Measurements from ENCODE around the gene NFATC1.

- TF ChIP-seq RAD21 (conservative IDR thresholded peaks at IDR 0.05) = no peak
- TF ChIP-seq, protein P1, sequence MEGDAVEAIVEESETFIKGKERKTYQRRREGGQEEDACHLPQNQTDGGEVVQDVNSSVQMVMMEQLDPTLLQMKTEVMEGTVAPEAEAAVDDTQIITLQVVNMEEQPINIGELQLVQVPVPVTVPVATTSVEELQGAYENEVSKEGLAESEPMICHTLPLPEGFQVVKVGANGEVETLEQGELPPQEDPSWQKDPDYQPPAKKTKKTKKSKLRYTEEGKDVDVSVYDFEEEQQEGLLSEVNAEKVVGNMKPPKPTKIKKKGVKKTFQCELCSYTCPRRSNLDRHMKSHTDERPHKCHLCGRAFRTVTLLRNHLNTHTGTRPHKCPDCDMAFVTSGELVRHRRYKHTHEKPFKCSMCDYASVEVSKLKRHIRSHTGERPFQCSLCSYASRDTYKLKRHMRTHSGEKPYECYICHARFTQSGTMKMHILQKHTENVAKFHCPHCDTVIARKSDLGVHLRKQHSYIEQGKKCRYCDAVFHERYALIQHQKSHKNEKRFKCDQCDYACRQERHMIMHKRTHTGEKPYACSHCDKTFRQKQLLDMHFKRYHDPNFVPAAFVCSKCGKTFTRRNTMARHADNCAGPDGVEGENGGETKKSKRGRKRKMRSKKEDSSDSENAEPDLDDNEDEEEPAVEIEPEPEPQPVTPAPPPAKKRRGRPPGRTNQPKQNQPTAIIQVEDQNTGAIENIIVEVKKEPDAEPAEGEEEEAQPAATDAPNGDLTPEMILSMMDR (IDR thresholded peaks at IDR 0.05; ENCODE audit: poor library complexity, severe bottlenecking) = no peak
Observed at GRCh38 chr18:79479116-79479760, 83.5 kb downstream of the NFATC1 start.
